Gastroesophageal sphincter (tissue), 3 donors: ENCODE results near the gene GPR150.
A peak's percentile ranks its signal among the peaks of the same experiment; 100 is the strongest.

Experiments
- CTCF ChIP-seq, 4 experiments: fragments of 200-600 bp in 2 of 4; fragments of 450-650 bp in 2 of 4; sonication (generic) in 1 of 4; IDR thresholded peaks; one replicate each; pipeline ENCODE4 v1.5.1; 2017 to 2019; ENCODE audit warnings: antibody characterized with exemption in 4 of 4, mild to moderate bottlenecking in 2 of 4, moderate library complexity in 2 of 4
- POLR2A ChIP-seq, 2 donors: fragments of 450-650 bp; IDR thresholded peaks; one replicate each; pipeline ENCODE4 v1.6.1; 2017; ENCODE audit warnings: antibody characterized with exemption in 2 of 2, mild to moderate bottlenecking in 2 of 2, moderate library complexity in 1 of 2
- POLR2AphosphoS5 ChIP-seq: sonication (generic); formaldehyde crosslinking; IDR thresholded peaks from one replicate; pipeline ENCODE4 v1.6.1; 2017; ENCODE audit warnings: antibody characterized with exemption

- TF ChIP-seq CTCF (IDR thresholded peaks at IDR 0.05): peak in 1 of 4 experiments; percentile 9
- no peak for TF ChIP-seq POLR2AphosphoS5
- TF ChIP-seq POLR2A (IDR thresholded peaks at IDR 0.05): no peak
Measured at GRCh38 chr5:95620030-95620869, at the start of gene GPR150.
